CD4-positive, CD25-positive, alpha-beta regulatory T cell (primary cell): ENCODE data around the gene INTS3. TPM values are rescaled to one million over a fixed set of nuclear protein-coding genes. Genes with fewer than 3 reads are reported as not detected.
"Not testable (repeated sequence)": the region's sequence is repeated elsewhere in the genome, so short reads cannot be mapped to it uniquely, and the experiment has no call there.

ENCODE experiments used
- ATAC-seq, 2 donors: fragments of 150-1000 bp; cut with Tn5 transposase; one replicate each; pipeline ENCODE4 v1.10.0; 2021; ENCODE audit warnings: low read depth in 2 of 2, moderate number of reproducible peaks in 2 of 2, moderate library complexity in 1 of 2
- DNase-seq, 3 donors: peaks; one replicate each; pipeline versions ENCODE4 v3.0.0 to v3.0.0-alpha.2; 2012 to 2022; ENCODE audit warnings: mixed read lengths in 1 of 3
- H3K27ac ChIP-seq: one replicate; pipeline ENCODE4 v1.7.0; 2013; ENCODE audit warnings: mild to moderate bottlenecking, low read length; ENCODE audit not compliant: insufficient read depth, poor library complexity, severe bottlenecking
- H3K27me3 ChIP-seq: one replicate; pipeline ENCODE4 v1.7.0; 2013; ENCODE audit warnings: low read length; ENCODE audit not compliant: control insufficient read depth, insufficient read depth
- H3K36me3 ChIP-seq: one replicate; pipeline ENCODE4 v1.7.0; 2013; ENCODE audit warnings: mild to moderate bottlenecking, low read length, moderate library complexity; ENCODE audit not compliant: control insufficient read depth, insufficient read depth
- H3K4me1 ChIP-seq: 2 replicates; pipeline ENCODE4 v1.7.0; 2013; ENCODE audit warnings: mild to moderate bottlenecking, low read length; ENCODE audit not compliant: insufficient read depth, control insufficient read depth, poor library complexity, severe bottlenecking
- H3K4me3 ChIP-seq: one replicate; pipeline ENCODE4 v1.7.0; 2013; ENCODE audit warnings: low read depth, mild to moderate bottlenecking, low read length, moderate library complexity
- H3K9me3 ChIP-seq, 2 experiments: 1 replicate in 1 of 2; 2 replicates in 1 of 2; pipeline ENCODE4 v1.7.0; 2013; ENCODE audit warnings: low read length in 2 of 2, mild to moderate bottlenecking in 1 of 2, moderate library complexity in 1 of 2; ENCODE audit not compliant: control insufficient read depth in 2 of 2
- H3K27ac Mint-ChIP-seq, 3 donors: one replicate each; pipeline ENCODE4 v1.8.0; 2020 to 2022; ENCODE audit warnings: mild to moderate bottlenecking in 3 of 3, mixed read lengths in 3 of 3, moderate library complexity in 2 of 3
- H3K27me3 Mint-ChIP-seq: one replicate; pipeline ENCODE4 v1.8.0; 2022; ENCODE audit warnings: mild to moderate bottlenecking, mixed read lengths
- H3K36me3 Mint-ChIP-seq: one replicate; pipeline ENCODE4 v1.8.0; 2020; ENCODE audit warnings: mixed read lengths
- H3K4me1 Mint-ChIP-seq, 4 donors: one replicate each; pipeline ENCODE4 v1.8.0; 2020 to 2022; ENCODE audit warnings: mixed read lengths in 4 of 4, mild to moderate bottlenecking in 1 of 4
- H3K4me3 Mint-ChIP-seq, 4 donors: one replicate each; pipeline ENCODE4 v1.8.0; 2020 to 2022; ENCODE audit warnings: mild to moderate bottlenecking in 4 of 4, mixed read lengths in 4 of 4, moderate library complexity in 3 of 4
- H3K9me3 Mint-ChIP-seq, 7 donors: one replicate each; pipeline ENCODE4 v1.8.0; 2020 to 2022; ENCODE audit warnings: mixed read lengths in 7 of 7, mild to moderate bottlenecking in 3 of 7, moderate library complexity in 2 of 7
- polyA plus RNA-seq, 4 donors: library from polyadenylated mRNA; unstranded; fragments of 300-500 nt; fragmentation: Illumina TruSeq; gene quantifications; one replicate each; pipeline ENCODE4 v1.2.3, GENCODE V29; 2021
- total RNA-seq: library from RNA; stranded (reverse); gene quantifications from one replicate; pipeline ENCODE4 v1.2.3, GENCODE V29; 2022

INTS3 gene
- total and polyA plus RNA-seq, 5 donors from 2014 or later, result 6.9 to 39.5 (median 8.7) TPM

- Mint-ChIP-seq H3K4me1 (no peaks in the 10 kb centered on the region), H3K9me3 (no peaks in the 10 kb centered on the region), H3K27me3 (peaks cover 35% of the 10 kb centered on the region), H3K27ac (no peak overlapping the region), H3K4me3 (no peak overlapping the region), H3K36me3 (no peaks in the 10 kb centered on the region)
- no peak for ATAC-seq
- Histone ChIP-seq H3K36me3 (no peaks in the 10 kb centered on the region), H3K27me3 (no peaks in the 10 kb centered on the region), H3K27ac (no peak overlapping the region), H3K4me1 (no peaks in the 10 kb centered on the region), H3K4me3 (no peak overlapping the region), H3K9me3 (no peaks in the 10 kb centered on the region)
- DNase-seq, result no peak
Observed at GRCh38 chr1:153717330-153717729, 10.5 kb upstream of the INTS3 start.

GRCh38 chr1:153723687-153724086 is 4.2 kb upstream of the INTS3 start:
- DNase-seq, result no peak
- H3K4me3 Mint-ChIP-seq, result no peak overlapping the region
- no peak overlapping the region for H3K27ac Mint-ChIP-seq

DNA sequence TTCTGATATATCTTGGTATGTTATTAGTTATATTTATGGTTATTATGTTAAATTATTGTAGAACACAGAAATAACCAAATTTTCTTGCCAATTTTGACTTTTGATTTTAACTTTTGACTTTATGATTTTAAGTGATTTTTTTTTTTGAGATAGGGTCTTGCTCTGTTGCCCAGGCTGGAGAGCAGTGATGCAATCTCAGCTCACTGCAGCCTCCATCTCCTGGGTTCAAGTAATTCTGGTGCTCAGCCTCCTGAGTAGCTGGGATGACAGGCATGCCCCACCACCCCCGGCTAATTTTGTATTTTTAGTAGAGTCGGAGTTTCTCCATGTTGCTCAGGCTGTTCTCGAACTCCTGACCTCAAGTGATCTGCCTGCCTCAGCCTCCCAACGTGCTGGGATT is 3.2 kb upstream of the INTS3 start:
- ATAC-seq, H3K9me3 Mint-ChIP-seq, H3K9me3 ChIP-seq, H3K27ac ChIP-seq, H3K27me3 ChIP-seq, H3K4me3 Mint-ChIP-seq, H3K36me3 ChIP-seq, H3K4me3 ChIP-seq, H3K36me3 Mint-ChIP-seq, H3K27ac Mint-ChIP-seq, DNase-seq: not testable (repeated sequence)
- H3K4me1 ChIP-seq, result peaks cover 20% of the 10 kb centered on the region
- H3K27me3 Mint-ChIP-seq, result peaks cover 15% of the 10 kb centered on the region
- peaks cover 4 to 25% (median 10%) of the 10 kb centered on the region in 4 donors for H3K4me1 Mint-ChIP-seq

More at GRCh38 chr1:153723687-153724086, 4.2 kb upstream of the INTS3 start:
- H3K36me3 Mint-ChIP-seq, result no peaks in the 10 kb centered on the region
- ATAC-seq, result no peak
- Histone ChIP-seq H3K9me3 (no peaks in the 10 kb centered on the region), H3K27me3 (no peaks in the 10 kb centered on the region), H3K4me3 (no peak overlapping the region), H3K36me3 (no peaks in the 10 kb centered on the region), H3K27ac (no peak overlapping the region), H3K4me1 (peaks cover 11% of the 10 kb centered on the region)
- peaks cover 15% of the 10 kb centered on the region for H3K27me3 Mint-ChIP-seq
- peaks cover 0 to 16% (median 5%) of the 10 kb centered on the region in 4 donors for H3K4me1 Mint-ChIP-seq
- peaks cover 0 to 2% (median 0%) of the 10 kb centered on the region in 7 donors for H3K9me3 Mint-ChIP-seq

- H3K9me3 Mint-ChIP-seq, result peaks cover 0 to 2% (median 0%) of the 10 kb centered on the region in 7 donors
- H3K4me3 ChIP-seq, result peak overlapping the region; percentile 89
- no peaks in the 10 kb centered on the region for H3K9me3 ChIP-seq
- peak overlapping the region; percentile 78 to 97 (median 94) for H3K27ac Mint-ChIP-seq
- peak in 1 of 3 donors; percentile 34 for DNase-seq
- ATAC-seq, result no peak
- peak overlapping the region; percentile 88 to 94 (median 92) for H3K4me3 Mint-ChIP-seq
- H3K27me3 ChIP-seq, result no peaks in the 10 kb centered on the region
- peaks cover 6% of the 10 kb centered on the region for H3K27me3 Mint-ChIP-seq
- no peaks in the 10 kb centered on the region for H3K36me3 ChIP-seq
- H3K27ac ChIP-seq, result peak overlapping the region; percentile 91
- H3K36me3 Mint-ChIP-seq, result peaks cover 4% of the 10 kb centered on the region
- H3K4me1 ChIP-seq, result peaks cover 24% of the 10 kb centered on the region
- H3K4me1 Mint-ChIP-seq, result peaks cover 18 to 42% (median 24%) of the 10 kb centered on the region in 4 donors
Observed at GRCh38 chr1:153728305-153729066, 636 bp downstream of the INTS3 start.

DNA sequence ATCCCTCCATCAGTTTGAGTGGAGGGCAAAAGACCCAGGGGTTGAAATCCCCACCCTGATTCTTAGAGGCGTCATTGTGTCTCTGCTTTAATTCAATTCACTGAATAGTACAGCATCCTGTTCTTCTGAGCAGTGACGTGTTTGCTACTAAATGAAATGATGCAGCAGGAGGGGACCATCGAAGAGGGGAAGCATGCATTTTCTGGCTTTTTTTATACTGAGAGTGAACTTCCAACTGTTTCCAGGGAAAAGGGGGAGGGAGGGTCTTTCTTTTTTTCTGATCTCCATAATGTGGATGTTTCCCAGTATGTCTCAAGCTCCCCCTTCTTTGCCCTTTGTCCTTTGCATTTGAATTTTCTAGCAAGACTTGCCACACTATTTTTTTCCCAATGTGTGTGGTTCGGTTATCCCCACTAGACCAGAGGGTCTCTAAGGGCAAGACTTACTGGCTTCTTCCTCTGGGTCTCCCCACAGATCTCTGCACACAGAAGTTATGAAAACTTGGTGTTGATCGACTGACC is 2.7 kb downstream of the INTS3 start:
- no peak overlapping the region for H3K27ac ChIP-seq
- H3K4me1 ChIP-seq, result peaks cover 24% of the 10 kb centered on the region
- no peaks in the 10 kb centered on the region for H3K27me3 ChIP-seq
- H3K36me3 Mint-ChIP-seq, result peaks cover 4% of the 10 kb centered on the region
- peak overlapping the region; percentile 67 to 80 (median 79) for H3K27ac Mint-ChIP-seq
- ATAC-seq (no peak), DNase-seq (peak in 1 of 3 donors; percentile 16)
- peak overlapping the region; percentile 27 to 66 (median 57) for H3K4me3 Mint-ChIP-seq
- H3K9me3 Mint-ChIP-seq, result peaks cover 0 to 2% (median 0%) of the 10 kb centered on the region in 7 donors
- H3K4me3 ChIP-seq, result no peak overlapping the region
- H3K36me3 ChIP-seq, result no peaks in the 10 kb centered on the region
- peaks cover 19 to 42% (median 29%) of the 10 kb centered on the region in 4 donors for H3K4me1 Mint-ChIP-seq
- H3K9me3 ChIP-seq, result no peaks in the 10 kb centered on the region
- peaks cover 6% of the 10 kb centered on the region for H3K27me3 Mint-ChIP-seq

DNA sequence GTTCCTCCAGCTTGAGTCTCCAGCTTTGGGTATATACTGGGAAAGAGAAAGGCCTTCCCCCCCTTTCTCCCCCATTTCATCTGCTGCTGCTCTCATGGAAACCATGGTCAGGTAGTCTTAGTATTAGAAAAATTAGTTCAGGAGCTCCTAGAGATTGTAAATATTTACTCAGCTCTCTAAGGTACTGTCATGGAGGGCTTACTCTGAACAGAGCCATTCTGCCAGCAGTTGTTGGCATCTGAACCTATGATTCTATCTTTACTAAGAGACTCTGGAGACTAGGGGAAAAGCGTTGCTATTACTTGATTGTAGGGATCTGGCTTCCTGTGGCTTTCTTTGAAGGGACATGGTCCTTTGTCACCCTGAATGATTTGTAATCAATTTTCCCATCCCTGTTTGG is 6.1 kb downstream of the INTS3 start:
- DNase-seq, result no peak
- H3K27me3 Mint-ChIP-seq, result no peaks in the 10 kb centered on the region
- H3K9me3 Mint-ChIP-seq, result no peaks in the 10 kb centered on the region
- H3K4me1 Mint-ChIP-seq, result peaks cover 15 to 35% (median 27%) of the 10 kb centered on the region in 4 donors
- no peaks in the 10 kb centered on the region for H3K9me3 ChIP-seq
- peak overlapping the region in 1 of 3 donors; percentile 65 for H3K27ac Mint-ChIP-seq
- H3K4me3 Mint-ChIP-seq, result peak overlapping the region in 1 of 4 donors; percentile 49
- H3K36me3 ChIP-seq, result no peaks in the 10 kb centered on the region
- H3K27ac ChIP-seq, result no peak overlapping the region
- no peak for ATAC-seq
- H3K27me3 ChIP-seq, result no peaks in the 10 kb centered on the region
- no peak overlapping the region for H3K4me3 ChIP-seq
- H3K36me3 Mint-ChIP-seq, result peaks cover 4% of the 10 kb centered on the region
- H3K4me1 ChIP-seq, result peaks cover 10% of the 10 kb centered on the region

DNA sequence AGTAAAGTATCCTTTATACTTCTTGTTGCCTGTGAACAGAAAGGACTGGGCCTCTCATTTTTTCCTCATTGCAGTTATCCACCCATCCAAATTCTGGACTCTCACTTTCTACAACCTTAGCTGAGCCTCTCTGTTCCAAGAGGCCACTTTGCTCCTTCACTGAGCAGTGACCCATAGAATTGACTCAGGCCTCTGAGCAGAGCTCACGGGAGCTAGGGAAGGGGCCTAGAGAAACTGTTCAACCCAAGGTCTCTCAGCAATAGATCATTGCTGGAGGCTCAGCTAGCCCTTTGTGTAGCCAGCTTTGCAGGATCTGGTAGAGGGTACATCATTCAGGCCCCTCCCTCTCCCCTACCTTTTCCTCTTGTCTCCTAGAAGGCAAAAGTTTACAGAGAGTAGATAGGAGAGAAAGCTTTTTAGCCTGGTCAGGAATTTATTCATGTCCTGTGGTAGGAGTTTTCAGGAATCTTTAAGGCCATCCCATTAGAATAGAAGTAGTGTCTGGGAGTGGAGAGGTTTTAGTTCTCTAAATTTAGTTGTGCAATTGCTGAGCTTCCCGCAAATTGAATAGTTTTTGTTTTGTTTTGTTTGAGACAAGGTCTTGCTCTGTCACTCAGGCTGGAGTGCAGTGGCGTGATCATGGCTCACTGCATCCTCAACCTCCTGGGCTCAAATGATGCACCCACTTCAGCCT is 6.7 kb downstream of the INTS3 start:
- Mint-ChIP-seq H3K27ac (peak overlapping the region in 2 of 3 donors; percentile 6 to 65), H3K27me3 (no peaks in the 10 kb centered on the region), H3K4me3 (peak overlapping the region in 1 of 4 donors; percentile 49), H3K4me1 (peaks cover 15 to 29% (median 22%) of the 10 kb centered on the region in 4 donors), H3K9me3 (no peaks in the 10 kb centered on the region), H3K36me3 (no peaks in the 10 kb centered on the region)
- peaks cover 4% of the 10 kb centered on the region for H3K4me1 ChIP-seq
- no peak overlapping the region for H3K27ac ChIP-seq
- ATAC-seq (no peak), DNase-seq (no peak)
- H3K36me3 ChIP-seq, result no peaks in the 10 kb centered on the region
- no peaks in the 10 kb centered on the region for H3K27me3 ChIP-seq
- no peak overlapping the region for H3K4me3 ChIP-seq
- H3K9me3 ChIP-seq, result no peaks in the 10 kb centered on the region
